Activated naive CD8-positive, alpha-beta T cell treated with anti-CD3 and anti-CD28 coated beads, Interleukin-2, amount 50 U/mL, for 24 hours (primary cell): ENCODE results near the gene PLIN1.

Experiments used
- ATAC-seq: fragments of 150-1000 bp; cut with Tn5 transposase; one replicate; pipeline ENCODE4 v1.10.0; 2021
- DNase-seq: peaks from one replicate; pipeline ENCODE4 v3.0.0; 2021
- H3K27ac Mint-ChIP-seq: one replicate; pipeline ENCODE4 v1.8.0; 2021; ENCODE audit warnings: mild to moderate bottlenecking, mixed read lengths
- H3K27me3 Mint-ChIP-seq: one replicate; pipeline ENCODE4 v1.8.0; 2021; ENCODE audit warnings: mixed read lengths
- H3K36me3 Mint-ChIP-seq: one replicate; pipeline ENCODE4 v1.8.0; 2021; ENCODE audit warnings: low read depth, mixed read lengths
- H3K4me1 Mint-ChIP-seq: one replicate; pipeline ENCODE4 v1.8.0; 2021; ENCODE audit warnings: mixed read lengths
- H3K4me3 Mint-ChIP-seq: one replicate; pipeline ENCODE4 v1.8.0; 2021; ENCODE audit warnings: mild to moderate bottlenecking, moderate library complexity, mixed read lengths
- H3K9me3 Mint-ChIP-seq: one replicate; pipeline ENCODE4 v1.8.0; 2021; ENCODE audit warnings: mixed read lengths

Gene PLIN1

DNA sequence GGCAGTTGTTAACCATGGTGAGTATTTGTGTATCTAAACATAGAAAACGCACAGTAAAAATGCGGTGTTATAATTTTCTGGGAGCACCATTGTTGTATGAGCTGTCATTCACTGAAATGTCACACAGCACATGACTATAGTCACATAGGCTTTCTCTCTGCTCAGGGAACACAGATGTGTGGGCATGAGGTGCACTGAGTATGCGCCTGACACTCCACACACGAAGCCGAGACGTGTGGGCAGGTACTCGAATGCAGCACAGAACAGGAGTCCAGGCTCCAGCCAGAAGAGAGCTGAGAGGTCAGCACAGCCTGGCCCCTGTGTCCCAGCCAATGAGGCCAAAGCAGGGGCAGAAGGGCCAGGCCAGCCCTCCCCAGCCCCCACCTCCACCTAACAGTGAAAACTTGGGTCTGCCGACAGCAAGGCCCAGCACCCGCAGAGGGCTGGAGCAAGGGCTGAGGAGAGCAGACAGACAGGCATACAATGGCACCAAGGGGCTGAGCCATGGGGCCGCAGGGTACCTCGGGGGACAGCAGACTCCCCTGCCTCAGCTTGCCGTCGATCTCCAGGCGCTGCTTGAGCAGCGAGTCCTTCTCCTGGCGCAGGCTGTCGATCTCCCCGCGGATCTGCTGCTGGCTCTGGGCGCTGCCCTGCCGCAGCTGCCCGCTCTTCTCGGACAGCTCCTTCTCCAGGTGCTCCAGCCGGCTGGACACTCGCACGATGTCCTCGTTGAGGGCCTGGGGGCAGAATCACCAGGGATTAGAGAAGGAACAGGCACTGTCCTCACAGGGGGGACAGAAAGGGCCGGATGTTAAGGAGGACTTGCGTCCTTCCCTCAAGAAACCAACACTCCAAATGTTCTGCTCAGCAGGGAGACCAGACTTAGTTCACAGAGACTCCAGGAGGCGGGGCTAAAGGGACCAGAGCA is 47.9 kb downstream of the PLIN1 start:
- ATAC-seq (peak; percentile 22), DNase-seq (no peak)
- Mint-ChIP-seq H3K36me3 (peaks cover 36% of the 10 kb centered on the region), H3K27ac (peak overlapping the region; percentile 34), H3K9me3 (no peaks in the 10 kb centered on the region), H3K4me1 (peaks cover 4% of the 10 kb centered on the region), H3K27me3 (no peaks in the 10 kb centered on the region), H3K4me3 (no peak overlapping the region)

- no peaks in the 10 kb centered on the region for H3K9me3 Mint-ChIP-seq
- H3K4me1 Mint-ChIP-seq = peaks cover 4% of the 10 kb centered on the region
- H3K27me3 Mint-ChIP-seq = no peaks in the 10 kb centered on the region
- peaks cover 44% of the 10 kb centered on the region for H3K36me3 Mint-ChIP-seq
- no peak for DNase-seq
- no peak overlapping the region for H3K4me3 Mint-ChIP-seq
- ATAC-seq = no peak
- no peak overlapping the region for H3K27ac Mint-ChIP-seq
Measured at GRCh38 chr15:89630260-89630659, 48.9 kb downstream of the PLIN1 start.

GRCh38 chr15:89629829-89630228 is 49.3 kb downstream of the PLIN1 start:
- H3K27me3 Mint-ChIP-seq = no peaks in the 10 kb centered on the region
- DNase-seq = no peak
- peaks cover 46% of the 10 kb centered on the region for H3K36me3 Mint-ChIP-seq
- no peaks in the 10 kb centered on the region for H3K9me3 Mint-ChIP-seq
- H3K27ac Mint-ChIP-seq = peak overlapping the region; percentile 7
- H3K4me3 Mint-ChIP-seq = no peak overlapping the region
- peaks cover 4% of the 10 kb centered on the region for H3K4me1 Mint-ChIP-seq
- peak; percentile 9 for ATAC-seq

DNA sequence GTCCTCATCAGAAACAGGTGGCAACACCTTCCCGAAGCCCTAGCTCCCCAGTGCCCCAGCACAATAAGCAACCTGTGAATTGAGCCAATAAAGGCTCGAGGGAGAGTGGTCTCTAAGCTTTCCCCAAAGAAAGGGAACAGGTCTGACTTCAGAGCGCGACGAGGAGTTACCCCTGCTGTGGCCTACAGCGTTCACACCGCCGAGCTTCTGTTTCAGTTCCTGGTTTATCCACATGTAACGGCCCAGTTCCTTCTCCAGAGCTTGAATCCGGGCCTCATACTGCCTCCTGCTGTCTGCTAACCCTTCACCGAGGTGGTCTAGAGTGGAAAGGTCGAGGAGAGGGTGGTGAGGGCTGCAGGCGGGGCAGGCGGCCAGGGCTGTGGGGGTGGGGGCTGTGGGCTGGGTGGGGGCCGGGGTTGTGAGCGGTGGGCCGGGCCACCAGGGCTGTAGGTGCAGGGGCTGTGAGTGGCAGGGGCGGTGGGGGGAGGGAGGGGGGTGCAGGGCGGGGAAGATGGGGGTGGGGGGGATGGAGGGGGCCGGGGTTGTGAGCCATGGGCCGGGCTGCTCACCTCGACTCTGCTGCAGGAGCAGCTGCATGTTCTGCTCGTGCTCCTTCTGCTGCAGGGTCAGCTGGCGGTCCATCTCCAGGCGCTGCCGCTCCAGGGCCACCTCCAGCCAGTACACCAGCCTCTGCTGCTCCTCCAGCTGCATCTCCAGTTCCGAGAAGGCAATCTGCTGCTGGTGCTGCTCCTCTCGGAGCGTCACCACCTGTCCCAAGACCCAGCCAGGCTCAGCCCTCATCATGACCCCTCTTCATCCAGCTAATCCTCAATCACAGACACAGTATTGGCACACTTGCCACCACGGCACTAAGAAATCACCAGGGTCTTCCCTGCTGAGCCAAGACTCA is 50.1 kb downstream of the PLIN1 start:
- ATAC-seq (no peak), DNase-seq (no peak)
- Mint-ChIP-seq H3K4me1 (peaks cover 4% of the 10 kb centered on the region), H3K27ac (peak overlapping the region; percentile 7), H3K36me3 (peaks cover 53% of the 10 kb centered on the region), H3K4me3 (peak overlapping the region; percentile 18), H3K27me3 (no peaks in the 10 kb centered on the region), H3K9me3 (no peaks in the 10 kb centered on the region)

GRCh38 chr15:89628301-89628700 is 50.9 kb downstream of the PLIN1 start:
- no peak overlapping the region for H3K4me3 Mint-ChIP-seq
- peaks cover 4% of the 10 kb centered on the region for H3K4me1 Mint-ChIP-seq
- no peaks in the 10 kb centered on the region for H3K27me3 Mint-ChIP-seq
- DNase-seq (no peak), ATAC-seq (no peak)
- H3K9me3 Mint-ChIP-seq = no peaks in the 10 kb centered on the region
- peaks cover 60% of the 10 kb centered on the region for H3K36me3 Mint-ChIP-seq
- H3K27ac Mint-ChIP-seq = no peak overlapping the region

- no peak overlapping the region for H3K4me3 Mint-ChIP-seq
- H3K36me3 Mint-ChIP-seq = peaks cover 66% of the 10 kb centered on the region
- no peaks in the 10 kb centered on the region for H3K9me3 Mint-ChIP-seq
- H3K4me1 Mint-ChIP-seq = peaks cover 4% of the 10 kb centered on the region
- no peaks in the 10 kb centered on the region for H3K27me3 Mint-ChIP-seq
- H3K27ac Mint-ChIP-seq = no peak overlapping the region
- no peak for ATAC-seq
- DNase-seq = no peak
Measured at GRCh38 chr15:89627256-89627970, 51.8 kb downstream of the PLIN1 start.

DNA sequence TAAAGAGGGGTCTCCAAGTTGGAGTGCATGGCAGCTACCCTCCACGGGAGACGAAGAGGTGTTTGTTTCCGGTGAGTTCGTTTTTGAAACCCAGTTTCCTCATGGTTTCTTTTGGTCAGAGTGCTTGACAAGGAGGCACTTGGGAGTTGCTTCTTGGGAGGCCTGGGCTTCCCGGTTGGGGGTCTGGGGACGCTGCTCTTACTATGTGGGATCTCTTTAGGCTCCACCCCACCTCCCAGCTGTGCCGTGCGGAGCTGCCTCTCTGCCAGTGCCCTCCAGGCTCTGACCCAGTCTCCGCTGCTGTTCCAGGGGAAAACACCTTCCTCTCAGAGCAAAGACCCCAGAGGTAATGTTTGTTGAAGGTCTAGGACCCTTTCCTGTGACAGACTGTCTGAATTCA is 53.5 kb downstream of the PLIN1 start:
- no peak for ATAC-seq

DNA sequence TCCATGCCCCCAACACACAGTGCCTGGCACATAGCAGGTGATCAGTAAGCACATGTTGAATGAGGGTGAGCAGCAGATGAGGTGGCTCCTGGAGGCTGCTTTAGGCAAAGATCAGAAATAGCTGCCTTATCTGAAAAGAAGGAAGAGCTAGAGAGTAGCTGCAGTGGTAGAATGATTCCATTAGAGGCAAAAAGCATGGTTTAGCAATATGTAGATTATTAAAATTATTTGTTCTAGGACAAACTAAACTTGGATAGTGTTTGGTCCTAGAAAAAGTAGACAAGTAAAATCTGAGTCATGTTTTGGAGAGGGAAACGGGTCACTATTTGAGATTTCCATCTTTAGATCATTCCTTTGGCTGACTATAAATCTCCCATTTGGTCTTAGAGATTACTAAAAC is 56.0 kb downstream of the PLIN1 start:
- peaks cover 76% of the 10 kb centered on the region for H3K36me3 Mint-ChIP-seq
- H3K27ac Mint-ChIP-seq = no peak overlapping the region
- no peak overlapping the region for H3K4me3 Mint-ChIP-seq
- no peaks in the 10 kb centered on the region for H3K9me3 Mint-ChIP-seq
- no peaks in the 10 kb centered on the region for H3K27me3 Mint-ChIP-seq
- H3K4me1 Mint-ChIP-seq = no peaks in the 10 kb centered on the region
- ATAC-seq (no peak), DNase-seq (no peak)

More for the DNA sequence above, 53.5 kb downstream of the PLIN1 start:
- DNase-seq = no peak
- no peaks in the 10 kb centered on the region for H3K27me3 Mint-ChIP-seq
- H3K27ac Mint-ChIP-seq = peak overlapping the region; percentile 29
- H3K9me3 Mint-ChIP-seq = no peaks in the 10 kb centered on the region
- H3K4me1 Mint-ChIP-seq = peaks cover 4% of the 10 kb centered on the region
- H3K4me3 Mint-ChIP-seq = no peak overlapping the region
- peaks cover 72% of the 10 kb centered on the region for H3K36me3 Mint-ChIP-seq

- DNase-seq = no peak
- Mint-ChIP-seq H3K36me3 (peaks cover 76% of the 10 kb centered on the region), H3K9me3 (no peaks in the 10 kb centered on the region), H3K27me3 (no peaks in the 10 kb centered on the region), H3K4me1 (no peaks in the 10 kb centered on the region), H3K27ac (no peak overlapping the region), H3K4me3 (no peak overlapping the region)
- ATAC-seq = no peak
Measured at GRCh38 chr15:89621547-89621946, 57.6 kb downstream of the PLIN1 start.

DNA sequence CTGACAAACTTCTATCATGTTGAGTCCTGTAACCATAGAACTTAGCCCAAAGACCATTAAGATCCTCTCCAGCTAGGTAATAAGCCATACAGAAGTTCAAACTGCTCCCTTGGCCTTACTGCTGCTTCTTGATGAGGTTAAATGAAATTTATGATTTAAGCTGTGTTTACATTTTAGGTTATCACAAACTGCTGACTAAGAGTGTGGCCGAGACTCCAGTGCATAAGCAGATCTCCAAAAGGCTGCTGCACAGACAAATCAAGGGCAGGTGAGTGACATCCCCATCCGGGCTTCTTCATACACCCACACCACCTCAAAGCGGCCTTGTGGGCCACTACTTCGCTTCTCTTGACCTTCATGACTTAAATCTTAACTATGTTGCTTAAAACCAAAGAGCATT is 62.9 kb downstream of the PLIN1 start:
- peaks cover 77% of the 10 kb centered on the region for H3K36me3 Mint-ChIP-seq
- no peak overlapping the region for H3K27ac Mint-ChIP-seq
- peaks cover 26% of the 10 kb centered on the region for H3K9me3 Mint-ChIP-seq
- ATAC-seq (no peak), DNase-seq (no peak)
- H3K27me3 Mint-ChIP-seq = no peaks in the 10 kb centered on the region
- H3K4me3 Mint-ChIP-seq = no peak overlapping the region
- no peaks in the 10 kb centered on the region for H3K4me1 Mint-ChIP-seq

DNA sequence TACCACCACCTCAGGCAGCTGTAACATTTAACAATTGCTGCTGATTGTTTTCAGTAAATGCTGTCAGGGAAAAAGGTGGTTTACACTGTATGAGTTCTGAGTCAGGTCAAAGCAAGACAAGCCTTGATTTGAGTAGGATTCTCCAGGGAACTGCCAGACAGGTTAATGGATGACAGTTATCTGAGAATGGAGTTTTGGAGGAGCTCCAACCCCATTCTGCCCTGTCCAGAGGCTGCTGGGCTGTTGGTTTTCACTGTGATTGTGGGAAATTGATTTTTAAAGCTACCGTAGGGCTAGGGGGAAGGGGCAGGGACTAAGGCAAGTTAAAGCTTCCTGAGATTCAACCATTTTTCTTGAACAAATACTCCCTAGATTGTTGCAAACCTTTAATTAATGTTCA is 64.0 kb downstream of the PLIN1 start:
- DNase-seq (no peak), ATAC-seq (no peak)
- no peak overlapping the region for H3K4me3 Mint-ChIP-seq
- no peaks in the 10 kb centered on the region for H3K27me3 Mint-ChIP-seq
- H3K27ac Mint-ChIP-seq = no peak overlapping the region
- H3K9me3 Mint-ChIP-seq = peaks cover 31% of the 10 kb centered on the region
- H3K4me1 Mint-ChIP-seq = no peaks in the 10 kb centered on the region
- peaks cover 81% of the 10 kb centered on the region for H3K36me3 Mint-ChIP-seq
